CD4-positive, CD25-positive, alpha-beta regulatory T cell (primary cell): ENCODE results near the gene ETS2. TPM values are rescaled to one million over a fixed set of nuclear protein-coding genes. Genes with fewer than 3 reads are reported as not detected.

Source experiments
- ATAC-seq, 2 donors: fragments of 150-1000 bp; cut with Tn5 transposase; one replicate each; pipeline ENCODE4 v1.10.0; 2021; ENCODE audit warnings: low read depth in 2 of 2, moderate number of reproducible peaks in 2 of 2, moderate library complexity in 1 of 2
- DNase-seq, 3 donors: peaks; one replicate each; pipeline versions ENCODE4 v3.0.0 to v3.0.0-alpha.2; 2012 to 2022; ENCODE audit warnings: mixed read lengths in 1 of 3
- H3K27ac ChIP-seq: one replicate; pipeline ENCODE4 v1.7.0; 2013; ENCODE audit warnings: mild to moderate bottlenecking, low read length; ENCODE audit not compliant: insufficient read depth, poor library complexity, severe bottlenecking
- H3K27me3 ChIP-seq: one replicate; pipeline ENCODE4 v1.7.0; 2013; ENCODE audit warnings: low read length; ENCODE audit not compliant: control insufficient read depth, insufficient read depth
- H3K36me3 ChIP-seq: one replicate; pipeline ENCODE4 v1.7.0; 2013; ENCODE audit warnings: mild to moderate bottlenecking, low read length, moderate library complexity; ENCODE audit not compliant: control insufficient read depth, insufficient read depth
- H3K4me1 ChIP-seq: 2 replicates; pipeline ENCODE4 v1.7.0; 2013; ENCODE audit warnings: mild to moderate bottlenecking, low read length; ENCODE audit not compliant: insufficient read depth, control insufficient read depth, poor library complexity, severe bottlenecking
- H3K4me3 ChIP-seq: one replicate; pipeline ENCODE4 v1.7.0; 2013; ENCODE audit warnings: low read depth, mild to moderate bottlenecking, low read length, moderate library complexity
- H3K9me3 ChIP-seq, 2 experiments: 1 replicate in 1 of 2; 2 replicates in 1 of 2; pipeline ENCODE4 v1.7.0; 2013; ENCODE audit warnings: low read length in 2 of 2, mild to moderate bottlenecking in 1 of 2, moderate library complexity in 1 of 2; ENCODE audit not compliant: control insufficient read depth in 2 of 2
- H3K27ac Mint-ChIP-seq, 3 donors: one replicate each; pipeline ENCODE4 v1.8.0; 2020 to 2022; ENCODE audit warnings: mild to moderate bottlenecking in 3 of 3, mixed read lengths in 3 of 3, moderate library complexity in 2 of 3
- H3K27me3 Mint-ChIP-seq: one replicate; pipeline ENCODE4 v1.8.0; 2022; ENCODE audit warnings: mild to moderate bottlenecking, mixed read lengths
- H3K36me3 Mint-ChIP-seq: one replicate; pipeline ENCODE4 v1.8.0; 2020; ENCODE audit warnings: mixed read lengths
- H3K4me1 Mint-ChIP-seq, 4 donors: one replicate each; pipeline ENCODE4 v1.8.0; 2020 to 2022; ENCODE audit warnings: mixed read lengths in 4 of 4, mild to moderate bottlenecking in 1 of 4
- H3K4me3 Mint-ChIP-seq, 4 donors: one replicate each; pipeline ENCODE4 v1.8.0; 2020 to 2022; ENCODE audit warnings: mild to moderate bottlenecking in 4 of 4, mixed read lengths in 4 of 4, moderate library complexity in 3 of 4
- H3K9me3 Mint-ChIP-seq, 7 donors: one replicate each; pipeline ENCODE4 v1.8.0; 2020 to 2022; ENCODE audit warnings: mixed read lengths in 7 of 7, mild to moderate bottlenecking in 3 of 7, moderate library complexity in 2 of 7
- polyA plus RNA-seq, 4 donors: library from polyadenylated mRNA; unstranded; fragments of 300-500 nt; fragmentation: Illumina TruSeq; gene quantifications; one replicate each; pipeline ENCODE4 v1.2.3, GENCODE V29; 2021
- total RNA-seq: library from RNA; stranded (reverse); gene quantifications from one replicate; pipeline ENCODE4 v1.2.3, GENCODE V29; 2022

The ETS2 gene
- total and polyA plus RNA-seq, 5 donors from 2014 or later: 2.6 to 12.3 (median 5.1) TPM

GRCh38 chr21:38847556-38847955, 41.8 kb downstream of the ETS2 start:
- ATAC-seq: no peak

GRCh38 chr21:38848187-38848609, 42.5 kb downstream of the ETS2 start:
- no peaks in the 10 kb centered on the region for H3K9me3 Mint-ChIP-seq
- Histone ChIP-seq H3K9me3 (no peaks in the 10 kb centered on the region), H3K27me3 (no peaks in the 10 kb centered on the region), H3K36me3 (no peaks in the 10 kb centered on the region), H3K4me1 (no peaks in the 10 kb centered on the region), H3K4me3 (no peak overlapping the region), H3K27ac (no peak overlapping the region)
- H3K4me3 Mint-ChIP-seq: no peak overlapping the region
- peaks cover 12% of the 10 kb centered on the region for H3K27me3 Mint-ChIP-seq
- H3K27ac Mint-ChIP-seq: no peak overlapping the region
- H3K4me1 Mint-ChIP-seq: no peaks in the 10 kb centered on the region
- ATAC-seq (no peak), DNase-seq (no peak)
- no peaks in the 10 kb centered on the region for H3K36me3 Mint-ChIP-seq

More at GRCh38 chr21:38847556-38847955, 41.8 kb downstream of the ETS2 start:
- H3K4me1 Mint-ChIP-seq: no peaks in the 10 kb centered on the region
- no peak for DNase-seq
- no peaks in the 10 kb centered on the region for H3K36me3 Mint-ChIP-seq
- Histone ChIP-seq H3K9me3 (no peaks in the 10 kb centered on the region), H3K4me3 (no peak overlapping the region), H3K4me1 (no peaks in the 10 kb centered on the region), H3K27me3 (no peaks in the 10 kb centered on the region), H3K27ac (no peak overlapping the region), H3K36me3 (no peaks in the 10 kb centered on the region)
- H3K4me3 Mint-ChIP-seq: no peak overlapping the region
- peaks cover 15% of the 10 kb centered on the region for H3K27me3 Mint-ChIP-seq
- no peak overlapping the region for H3K27ac Mint-ChIP-seq
- H3K9me3 Mint-ChIP-seq: no peaks in the 10 kb centered on the region

- Histone ChIP-seq H3K4me3 (no peak overlapping the region), H3K36me3 (no peaks in the 10 kb centered on the region), H3K27me3 (no peaks in the 10 kb centered on the region), H3K27ac (no peak overlapping the region), H3K4me1 (no peaks in the 10 kb centered on the region), H3K9me3 (no peaks in the 10 kb centered on the region)
- Mint-ChIP-seq H3K27ac (no peak overlapping the region), H3K4me1 (peaks cover 0 to 3% (median 0%) of the 10 kb centered on the region in 4 donors), H3K36me3 (no peaks in the 10 kb centered on the region), H3K4me3 (no peak overlapping the region), H3K9me3 (no peaks in the 10 kb centered on the region), H3K27me3 (peaks cover 15% of the 10 kb centered on the region)
- DNase-seq (no peak), ATAC-seq (no peak)
Measured at GRCh38 chr21:38849776-38850175, 44.0 kb downstream of the ETS2 start.

- Mint-ChIP-seq H3K27ac (no peak overlapping the region), H3K9me3 (no peaks in the 10 kb centered on the region), H3K27me3 (peaks cover 19% of the 10 kb centered on the region)
Measured at GRCh38 chr21:38850277-38850951, 44.7 kb downstream of the ETS2 start.

GRCh38 chr21:38851101-38851500, 45.4 kb downstream of the ETS2 start:
- Histone ChIP-seq H3K4me3 (no peak overlapping the region), H3K4me1 (no peaks in the 10 kb centered on the region), H3K36me3 (no peaks in the 10 kb centered on the region), H3K27ac (no peak overlapping the region), H3K9me3 (no peaks in the 10 kb centered on the region), H3K27me3 (peaks cover 2% of the 10 kb centered on the region)
- Mint-ChIP-seq H3K4me3 (no peak overlapping the region), H3K27me3 (peaks cover 18% of the 10 kb centered on the region), H3K27ac (no peak overlapping the region), H3K9me3 (no peaks in the 10 kb centered on the region), H3K36me3 (no peaks in the 10 kb centered on the region), H3K4me1 (peaks cover 0 to 6% (median 0%) of the 10 kb centered on the region in 4 donors)
- DNase-seq (no peak), ATAC-seq (no peak)

More at GRCh38 chr21:38850277-38850951, 44.7 kb downstream of the ETS2 start:
- ATAC-seq (no peak), DNase-seq (no peak)
- Histone ChIP-seq H3K27me3 (no peaks in the 10 kb centered on the region), H3K9me3 (no peaks in the 10 kb centered on the region), H3K27ac (no peak overlapping the region), H3K4me3 (no peak overlapping the region), H3K36me3 (no peaks in the 10 kb centered on the region), H3K4me1 (no peaks in the 10 kb centered on the region)
- Mint-ChIP-seq H3K4me1 (peaks cover 0 to 6% (median 0%) of the 10 kb centered on the region in 4 donors), H3K4me3 (no peak overlapping the region), H3K36me3 (no peaks in the 10 kb centered on the region)

GRCh38 chr21:38852278-38852677, 46.5 kb downstream of the ETS2 start:
- Histone ChIP-seq H3K4me3 (no peak overlapping the region), H3K27ac (no peak overlapping the region), H3K4me1 (no peaks in the 10 kb centered on the region), H3K27me3 (peaks cover 2% of the 10 kb centered on the region), H3K36me3 (no peaks in the 10 kb centered on the region), H3K9me3 (no peaks in the 10 kb centered on the region)
- no peak overlapping the region for H3K4me3 Mint-ChIP-seq
- DNase-seq (no peak), ATAC-seq (no peak)
- H3K27ac Mint-ChIP-seq: no peak overlapping the region
- H3K4me1 Mint-ChIP-seq: peaks cover 0 to 6% (median 0%) of the 10 kb centered on the region in 4 donors
- peaks cover 0 to 1% (median 0%) of the 10 kb centered on the region in 7 donors for H3K9me3 Mint-ChIP-seq
- H3K27me3 Mint-ChIP-seq: peaks cover 13% of the 10 kb centered on the region
- H3K36me3 Mint-ChIP-seq: no peaks in the 10 kb centered on the region

- Mint-ChIP-seq H3K27ac (no peak overlapping the region), H3K36me3 (no peaks in the 10 kb centered on the region), H3K9me3 (peaks cover 0 to 1% (median 0%) of the 10 kb centered on the region in 7 donors), H3K4me3 (no peak overlapping the region), H3K4me1 (peaks cover 0 to 6% (median 0%) of the 10 kb centered on the region in 4 donors), H3K27me3 (peaks cover 13% of the 10 kb centered on the region)
- no peak for DNase-seq
- no peak overlapping the region for H3K4me3 ChIP-seq
- H3K27ac ChIP-seq: no peak overlapping the region
- H3K9me3 ChIP-seq: no peaks in the 10 kb centered on the region
- no peaks in the 10 kb centered on the region for H3K4me1 ChIP-seq
- H3K36me3 ChIP-seq: no peaks in the 10 kb centered on the region
- peaks cover 2% of the 10 kb centered on the region for H3K27me3 ChIP-seq
- ATAC-seq: no peak
Measured at GRCh38 chr21:38852708-38853107, 47.0 kb downstream of the ETS2 start.

- no peaks in the 10 kb centered on the region for H3K9me3 ChIP-seq
- Mint-ChIP-seq H3K4me3 (no peak overlapping the region), H3K27ac (no peak overlapping the region), H3K9me3 (peaks cover 0 to 1% (median 0%) of the 10 kb centered on the region in 7 donors), H3K4me1 (peaks cover 0 to 6% (median 0%) of the 10 kb centered on the region in 4 donors), H3K27me3 (peaks cover 13% of the 10 kb centered on the region), H3K36me3 (no peaks in the 10 kb centered on the region)
- DNase-seq (no peak), ATAC-seq (no peak)
- no peak overlapping the region for H3K4me3 ChIP-seq
- H3K27ac ChIP-seq: no peak overlapping the region
- H3K4me1 ChIP-seq: no peaks in the 10 kb centered on the region
- H3K27me3 ChIP-seq: peaks cover 2% of the 10 kb centered on the region
- H3K36me3 ChIP-seq: no peaks in the 10 kb centered on the region
Measured at GRCh38 chr21:38853421-38853919, 47.7 kb downstream of the ETS2 start.
